Nephron (organoid): ENCODE results near the gene REG4.

Source experiments
- H3K27ac Mint-ChIP-seq, 3 experiments: 2 replicates each; pipeline ENCODE4 v1.8.0; 2020; ENCODE audit warnings: mixed read lengths in 3 of 3, mild to moderate bottlenecking in 2 of 3, moderate library complexity in 1 of 3
- H3K27me3 Mint-ChIP-seq: 2 replicates; pipeline ENCODE4 v1.8.0; 2021; ENCODE audit warnings: low read depth, mild to moderate bottlenecking, moderate library complexity, mixed read lengths
- H3K36me3 Mint-ChIP-seq: 2 replicates; pipeline ENCODE4 v1.8.0; 2020; ENCODE audit warnings: low read depth, mixed read lengths
- H3K4me1 Mint-ChIP-seq: 2 replicates; pipeline ENCODE4 v1.8.0; 2020; ENCODE audit warnings: mixed read lengths
- H3K4me3 Mint-ChIP-seq, 3 experiments: 2 replicates each; pipeline ENCODE4 v1.8.0; 2020; ENCODE audit warnings: mild to moderate bottlenecking in 3 of 3, mixed read lengths in 3 of 3, moderate library complexity in 2 of 3
- H3K9me3 Mint-ChIP-seq: 2 replicates; pipeline ENCODE4 v1.8.0; 2020; ENCODE audit warnings: mixed read lengths
- CTCF ChIP-seq, 3 experiments: fragments of 200-600 bp; sonication (generic); IDR thresholded peaks; one replicate each; pipeline ENCODE4 v1.5.0; 2021; ENCODE audit warnings: antibody characterized with exemption in 3 of 3; ENCODE audit not compliant: unreplicated experiment in 3 of 3

REG4 gene

DNA sequence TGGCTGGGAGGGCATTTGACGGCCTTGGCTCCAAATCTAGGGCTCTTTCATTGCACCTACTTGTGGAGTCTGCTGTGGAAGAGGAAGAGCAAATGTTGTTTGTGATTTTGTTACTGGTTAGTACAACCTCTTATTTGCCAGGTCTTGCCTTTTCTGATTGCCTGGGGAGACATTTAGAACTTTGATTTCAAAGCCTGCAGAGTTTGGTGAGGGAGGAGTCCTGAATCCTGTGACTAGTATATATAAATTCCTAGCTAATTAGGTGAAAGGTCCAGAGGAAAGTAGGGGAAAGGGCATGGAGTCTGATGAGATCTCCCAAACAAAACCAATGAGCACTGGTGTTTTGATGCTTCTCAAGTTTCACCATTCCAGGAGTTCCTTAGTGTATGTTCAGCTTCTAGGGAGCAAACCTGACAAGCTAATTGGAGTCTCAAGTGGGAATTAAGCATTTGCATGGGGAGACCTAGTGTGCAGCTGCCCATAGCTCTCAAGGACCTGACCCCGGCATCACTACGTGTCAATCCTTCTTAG is 37.5 kb downstream of the REG4 start:
- Mint-ChIP-seq H3K36me3 (no peaks in the 10 kb centered on the region), H3K27me3 (no peaks in the 10 kb centered on the region), H3K4me3 (peak overlapping the region in 2 of 3 experiments; percentile 1 to 5), H3K27ac (peak overlapping the region; percentile 77 to 92 (median 79)), H3K9me3 (no peaks in the 10 kb centered on the region), H3K4me1 (peaks cover 27% of the 10 kb centered on the region)
- TF ChIP-seq CTCF (IDR thresholded peaks at IDR 0.05; ENCODE audit: unreplicated experiment in 3 of 3): no peak

- Mint-ChIP-seq H3K27me3 (peaks cover 2% of the 10 kb centered on the region), H3K4me3 (no peak overlapping the region), H3K9me3 (no peaks in the 10 kb centered on the region), H3K27ac (peak overlapping the region in 1 of 3 experiments; percentile 16), H3K36me3 (no peaks in the 10 kb centered on the region), H3K4me1 (peaks cover 38% of the 10 kb centered on the region)
- TF ChIP-seq CTCF (IDR thresholded peaks at IDR 0.05; ENCODE audit: unreplicated experiment in 3 of 3): no peak
Measured at GRCh38 chr1:119772298-119772697, 39.0 kb downstream of the REG4 start.

GRCh38 chr1:119771770-119772169 is 39.5 kb downstream of the REG4 start:
- H3K27me3 Mint-ChIP-seq: peaks cover 5% of the 10 kb centered on the region
- H3K4me3 Mint-ChIP-seq: no peak overlapping the region
- H3K4me1 Mint-ChIP-seq: peaks cover 43% of the 10 kb centered on the region
- H3K27ac Mint-ChIP-seq: no peak overlapping the region
- no peak for TF ChIP-seq CTCF (IDR thresholded peaks at IDR 0.05; ENCODE audit: unreplicated experiment in 3 of 3)
- H3K36me3 Mint-ChIP-seq: no peaks in the 10 kb centered on the region
- no peaks in the 10 kb centered on the region for H3K9me3 Mint-ChIP-seq

DNA sequence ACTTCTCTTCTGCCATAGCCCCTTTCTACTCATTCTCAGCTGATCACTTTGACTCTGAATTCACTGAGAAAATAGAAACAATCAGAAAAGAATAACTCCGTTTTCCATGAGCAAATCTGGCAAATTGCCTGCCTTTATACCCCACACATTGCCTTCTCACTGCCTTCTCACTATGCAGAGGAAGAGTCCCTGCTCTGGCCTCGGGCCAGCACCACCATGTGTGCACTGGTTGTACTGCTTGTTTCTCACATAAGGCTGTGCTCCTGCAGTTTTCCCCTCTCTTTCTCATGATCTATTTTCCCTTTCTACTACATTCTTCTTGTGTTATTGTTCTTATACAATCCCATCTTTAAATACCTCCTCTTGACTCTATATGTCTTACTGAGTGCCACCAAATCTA is 40.2 kb downstream of the REG4 start:
- no peak overlapping the region for H3K4me3 Mint-ChIP-seq
- no peaks in the 10 kb centered on the region for H3K9me3 Mint-ChIP-seq
- peak in 2 of 3 experiments; percentile 29 to 30 for TF ChIP-seq CTCF (IDR thresholded peaks at IDR 0.05; ENCODE audit: unreplicated experiment in 3 of 3)
- peaks cover 5% of the 10 kb centered on the region for H3K27me3 Mint-ChIP-seq
- H3K27ac Mint-ChIP-seq: no peak overlapping the region
- no peaks in the 10 kb centered on the region for H3K36me3 Mint-ChIP-seq
- H3K4me1 Mint-ChIP-seq: peaks cover 51% of the 10 kb centered on the region

GRCh38 chr1:119768778-119769177 is 42.5 kb downstream of the REG4 start, which contains the start of gene HMGCS2:
Gene HMGCS2, minus strand, starts transcription at chr1:119768905. Its CDS starts 61 bp downstream, at chr1:119768844.
- Mint-ChIP-seq H3K27me3 (peaks cover 5% of the 10 kb centered on the region), H3K36me3 (no peaks in the 10 kb centered on the region), H3K4me3 (peak within 1 kb of the TSS in 1 of 3 experiments; percentile 14), H3K4me1 (peaks cover 39% of the 10 kb centered on the region), H3K9me3 (peaks cover 7% of the 10 kb centered on the region), H3K27ac (peak within 1 kb of the TSS; percentile 9 to 87 (median 60))
- no peak for TF ChIP-seq CTCF (IDR thresholded peaks at IDR 0.05; ENCODE audit: unreplicated experiment in 3 of 3)

- H3K4me1 Mint-ChIP-seq: peaks cover 33% of the 10 kb centered on the region
- H3K27me3 Mint-ChIP-seq: peaks cover 5% of the 10 kb centered on the region
- peak overlapping the region; percentile 75 to 87 (median 80) for H3K27ac Mint-ChIP-seq
- no peak for TF ChIP-seq CTCF (IDR thresholded peaks at IDR 0.05; ENCODE audit: unreplicated experiment in 3 of 3)
- peak overlapping the region; percentile 32 to 67 (median 45) for H3K4me3 Mint-ChIP-seq
- H3K9me3 Mint-ChIP-seq: peaks cover 7% of the 10 kb centered on the region
- H3K36me3 Mint-ChIP-seq: no peaks in the 10 kb centered on the region
Measured at GRCh38 chr1:119767486-119767885, 43.8 kb downstream of the REG4 start.
